Astrocyte (in vitro differentiated cells and primary cell): ENCODE measurements around the gene TNFRSF8. TPM values are rescaled to one million over a fixed set of nuclear protein-coding genes. Genes with fewer than 3 reads are reported as not detected.

Experiments
- DNase-seq: peaks from one replicate; pipeline ENCODE4 v3.0.0-alpha.2; 2010; ENCODE audit warnings: low read depth
- FAIRE-seq: peaks from 2 replicates; lab custom pipeline; 2011; peaks lifted over from hg19 to GRCh38; lab: Jason Lieb, UNC
- H2AFZ ChIP-seq: 2 replicates; pipeline ENCODE4 v1.6.0; 2012; ENCODE audit warnings: low read depth, low read length, inconsistent platforms
- H3K27ac ChIP-seq: 2 replicates; pipeline ENCODE4 v1.5.1; 2011; ENCODE audit warnings: low read depth, low read length, inconsistent platforms
- H3K27me3 ChIP-seq: 2 replicates; pipeline ENCODE4 v1.6.0; 2011; ENCODE audit warnings: low read length, inconsistent platforms; ENCODE audit not compliant: insufficient read depth
- H3K36me3 ChIP-seq: 2 replicates; pipeline ENCODE4 v1.5.1; 2011; ENCODE audit warnings: low read length, inconsistent platforms; ENCODE audit not compliant: insufficient read depth
- H3K4me1 ChIP-seq: 2 replicates; pipeline ENCODE4 v1.5.1; 2011; ENCODE audit warnings: low read length, inconsistent platforms; ENCODE audit not compliant: insufficient read depth
- H3K4me2 ChIP-seq: 2 replicates; pipeline ENCODE4 v1.6.0; 2012; ENCODE audit warnings: low read length, inconsistent platforms
- H3K4me3 ChIP-seq: 2 replicates; pipeline ENCODE4 v1.5.1; 2011; ENCODE audit warnings: low read depth, mild to moderate bottlenecking, low read length, inconsistent platforms; ENCODE audit not compliant: insufficient read depth
- H3K79me2 ChIP-seq: 2 replicates; pipeline ENCODE4 v1.6.0; 2012; ENCODE audit warnings: mild to moderate bottlenecking, low read length, inconsistent platforms; ENCODE audit not compliant: insufficient read depth
- H3K9ac ChIP-seq: 2 replicates; pipeline ENCODE4 v1.6.0; 2012; ENCODE audit warnings: mild to moderate bottlenecking, low read length, inconsistent platforms
- H3K9me3 ChIP-seq: 2 replicates; pipeline ENCODE4 v1.5.1; 2012; ENCODE audit warnings: low read depth, mild to moderate bottlenecking, low read length, inconsistent platforms; ENCODE audit not compliant: insufficient read depth
- H4K20me1 ChIP-seq: 2 replicates; pipeline ENCODE4 v1.6.0; 2012; ENCODE audit warnings: low read length, inconsistent platforms; ENCODE audit not compliant: insufficient read depth
- H3K27ac Mint-ChIP-seq: one replicate; pipeline ENCODE4 v1.8.0; 2021; ENCODE audit warnings: mild to moderate bottlenecking, mixed read lengths; ENCODE audit not compliant: unreplicated experiment
- H3K27me3 Mint-ChIP-seq: one replicate; pipeline ENCODE4 v1.8.0; 2021; ENCODE audit warnings: low read depth, mixed read lengths; ENCODE audit not compliant: unreplicated experiment
- H3K36me3 Mint-ChIP-seq: one replicate; pipeline ENCODE4 v1.8.0; 2021; ENCODE audit warnings: low read depth, mixed read lengths; ENCODE audit not compliant: unreplicated experiment
- H3K4me1 Mint-ChIP-seq: one replicate; pipeline ENCODE4 v1.8.0; 2021; ENCODE audit warnings: low read depth, mixed read lengths; ENCODE audit not compliant: unreplicated experiment
- H3K4me3 Mint-ChIP-seq: one replicate; pipeline ENCODE4 v1.8.0; 2021; ENCODE audit warnings: mild to moderate bottlenecking, moderate library complexity, mixed read lengths; ENCODE audit not compliant: unreplicated experiment
- H3K9me3 Mint-ChIP-seq: one replicate; pipeline ENCODE4 v1.8.0; 2021; ENCODE audit warnings: mild to moderate bottlenecking, mixed read lengths; ENCODE audit not compliant: unreplicated experiment
- EZH2 ChIP-seq: IDR thresholded peaks from 2 replicates; pipeline ENCODE4 v1.6.1; 2012; ENCODE audit warnings: mild to moderate bottlenecking, low read length, inconsistent platforms; ENCODE audit not compliant: insufficient read depth
- total RNA-seq: library from RNA; stranded (reverse); gene quantifications from 2 replicates; pipeline ENCODE4 v1.2.1, GENCODE V29; 2021
- TF ChIP-seq, protein P1 (sequence below): IDR thresholded peaks from 2 replicates; pipeline ENCODE4 v1.5.1; 2011; ENCODE audit warnings: low read depth, mild to moderate bottlenecking, inconsistent platforms, low read length, moderate library complexity; ENCODE audit not compliant: insufficient read depth

TNFRSF8 gene
- total RNA-seq, 1 donor from 2014 or later: 0.16 TPM

DNA sequence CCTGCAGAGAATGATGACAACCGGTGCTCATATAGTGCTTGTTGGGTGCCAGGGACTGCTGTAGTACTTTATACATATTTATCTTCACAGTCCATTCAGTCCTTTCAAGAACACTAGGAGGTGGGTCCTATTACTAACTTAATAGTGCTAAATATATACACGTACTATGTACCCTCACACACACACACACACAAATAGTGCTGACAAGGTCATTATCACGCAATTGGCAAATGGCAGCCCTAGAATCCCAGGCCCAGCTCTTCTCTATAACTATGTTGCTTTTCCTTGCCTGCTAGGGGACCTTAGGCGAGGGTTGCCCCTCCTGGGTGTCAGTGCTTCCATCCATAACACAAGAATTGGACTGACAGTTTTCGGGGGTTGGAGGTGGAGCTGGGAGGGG, 33.5 kb downstream of the TNFRSF8 start:
- peaks cover 5% of the 10 kb centered on the region for H3K9me3 Mint-ChIP-seq
- no peak for FAIRE-seq
- no peaks in the 10 kb centered on the region for H3K9me3 ChIP-seq
- H3K4me1 Mint-ChIP-seq: no peaks in the 10 kb centered on the region
- no peaks in the 10 kb centered on the region for H3K79me2 ChIP-seq
- no peak overlapping the region for H2AFZ ChIP-seq
- no peaks in the 10 kb centered on the region for H3K36me3 ChIP-seq
- no peaks in the 10 kb centered on the region for H3K27me3 ChIP-seq
- no peak overlapping the region for H3K27ac ChIP-seq
- no peak overlapping the region for H3K4me3 ChIP-seq
- H3K27ac Mint-ChIP-seq: no peak overlapping the region
- no peak overlapping the region for H3K4me2 ChIP-seq
- H3K9ac ChIP-seq: no peak overlapping the region
- no peaks in the 10 kb centered on the region for H4K20me1 ChIP-seq
- no peak overlapping the region for H3K4me3 Mint-ChIP-seq
- no peak for TF ChIP-seq EZH2
- TF ChIP-seq, protein P1, sequence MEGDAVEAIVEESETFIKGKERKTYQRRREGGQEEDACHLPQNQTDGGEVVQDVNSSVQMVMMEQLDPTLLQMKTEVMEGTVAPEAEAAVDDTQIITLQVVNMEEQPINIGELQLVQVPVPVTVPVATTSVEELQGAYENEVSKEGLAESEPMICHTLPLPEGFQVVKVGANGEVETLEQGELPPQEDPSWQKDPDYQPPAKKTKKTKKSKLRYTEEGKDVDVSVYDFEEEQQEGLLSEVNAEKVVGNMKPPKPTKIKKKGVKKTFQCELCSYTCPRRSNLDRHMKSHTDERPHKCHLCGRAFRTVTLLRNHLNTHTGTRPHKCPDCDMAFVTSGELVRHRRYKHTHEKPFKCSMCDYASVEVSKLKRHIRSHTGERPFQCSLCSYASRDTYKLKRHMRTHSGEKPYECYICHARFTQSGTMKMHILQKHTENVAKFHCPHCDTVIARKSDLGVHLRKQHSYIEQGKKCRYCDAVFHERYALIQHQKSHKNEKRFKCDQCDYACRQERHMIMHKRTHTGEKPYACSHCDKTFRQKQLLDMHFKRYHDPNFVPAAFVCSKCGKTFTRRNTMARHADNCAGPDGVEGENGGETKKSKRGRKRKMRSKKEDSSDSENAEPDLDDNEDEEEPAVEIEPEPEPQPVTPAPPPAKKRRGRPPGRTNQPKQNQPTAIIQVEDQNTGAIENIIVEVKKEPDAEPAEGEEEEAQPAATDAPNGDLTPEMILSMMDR: no peak
- peaks cover 3% of the 10 kb centered on the region for H3K27me3 Mint-ChIP-seq
- H3K36me3 Mint-ChIP-seq: no peaks in the 10 kb centered on the region
- no peak for DNase-seq
- no peaks in the 10 kb centered on the region for H3K4me1 ChIP-seq

DNA sequence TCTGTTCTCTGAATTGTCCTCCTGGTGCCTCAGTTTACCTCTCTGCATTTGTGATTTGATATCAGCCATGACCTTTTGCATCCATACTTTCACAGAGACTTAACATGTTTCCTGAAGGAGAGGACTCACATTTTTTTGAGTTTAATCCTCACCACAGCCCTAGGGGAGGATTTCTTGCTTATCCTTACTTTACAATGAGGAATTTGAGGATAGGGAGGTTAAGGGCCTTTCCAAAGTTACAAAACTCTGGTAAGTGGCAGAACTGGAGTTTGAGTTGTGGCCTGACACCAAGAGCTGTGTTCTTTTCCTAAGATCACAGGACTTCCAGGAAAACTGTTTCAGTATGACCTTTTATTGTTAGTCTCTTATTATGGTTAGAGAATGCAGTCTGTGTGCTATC, 34.2 kb downstream of the TNFRSF8 start:
- H3K27me3 ChIP-seq: no peaks in the 10 kb centered on the region
- H3K27ac Mint-ChIP-seq: no peak overlapping the region
- H3K4me1 Mint-ChIP-seq: no peaks in the 10 kb centered on the region

DNA sequence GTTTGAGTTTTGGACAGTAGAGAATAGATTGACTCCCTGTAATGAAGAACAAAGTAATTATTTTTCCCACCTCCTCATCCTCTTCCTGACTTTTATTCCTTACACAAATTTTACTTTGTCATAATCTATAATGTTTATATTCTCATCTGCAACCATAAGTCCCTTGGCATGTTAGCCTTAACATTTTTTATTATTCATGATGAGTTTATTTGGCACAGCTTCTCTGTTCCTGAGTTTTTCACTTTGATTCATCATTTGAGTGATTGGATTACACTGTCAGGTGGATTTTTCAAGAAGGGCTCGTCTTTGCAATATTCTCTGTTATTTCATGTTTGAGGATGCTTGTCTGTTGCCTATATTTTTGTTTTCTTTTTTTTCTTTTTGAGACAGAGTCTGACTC, 35.7 kb downstream of the TNFRSF8 start:
- H3K27me3 ChIP-seq: no peaks in the 10 kb centered on the region
- H3K9me3 ChIP-seq: no peaks in the 10 kb centered on the region
- H3K4me1 Mint-ChIP-seq: no peaks in the 10 kb centered on the region
- TF ChIP-seq, protein P1: no peak
- TF ChIP-seq EZH2: no peak
- no peak overlapping the region for H2AFZ ChIP-seq
- no peak overlapping the region for H3K4me3 Mint-ChIP-seq
- no peaks in the 10 kb centered on the region for H3K36me3 Mint-ChIP-seq
- peaks cover 5% of the 10 kb centered on the region for H3K9me3 Mint-ChIP-seq
- FAIRE-seq: no peak
- H3K9ac ChIP-seq: no peak overlapping the region
- no peaks in the 10 kb centered on the region for H3K4me1 ChIP-seq
- no peak overlapping the region for H3K4me3 ChIP-seq
- no peak for DNase-seq
- H3K27ac ChIP-seq: no peak overlapping the region
- no peak overlapping the region for H3K4me2 ChIP-seq
- H3K27me3 Mint-ChIP-seq: peaks cover 4% of the 10 kb centered on the region
- H3K79me2 ChIP-seq: no peaks in the 10 kb centered on the region
- H3K27ac Mint-ChIP-seq: no peak overlapping the region
- H3K36me3 ChIP-seq: no peaks in the 10 kb centered on the region
- no peaks in the 10 kb centered on the region for H4K20me1 ChIP-seq

More for the DNA sequence above, 34.2 kb downstream of the TNFRSF8 start:
- H3K4me3 Mint-ChIP-seq: no peak overlapping the region
- peaks cover 4% of the 10 kb centered on the region for H3K27me3 Mint-ChIP-seq
- H3K27ac ChIP-seq: no peak overlapping the region
- H3K36me3 Mint-ChIP-seq: no peaks in the 10 kb centered on the region
- TF ChIP-seq, protein P1: no peak
- no peak for TF ChIP-seq EZH2
- no peak overlapping the region for H3K4me3 ChIP-seq
- no peaks in the 10 kb centered on the region for H3K36me3 ChIP-seq
- H2AFZ ChIP-seq: no peak overlapping the region
- no peak overlapping the region for H3K9ac ChIP-seq
- DNase-seq (peak; percentile 49), FAIRE-seq (no peak)
- no peaks in the 10 kb centered on the region for H3K9me3 ChIP-seq
- H3K9me3 Mint-ChIP-seq: peaks cover 5% of the 10 kb centered on the region
- H3K4me1 ChIP-seq: no peaks in the 10 kb centered on the region
- H3K79me2 ChIP-seq: no peaks in the 10 kb centered on the region
- no peaks in the 10 kb centered on the region for H4K20me1 ChIP-seq
- no peak overlapping the region for H3K4me2 ChIP-seq
